ENCODE measurements around the gene RNF227.

DNA sequence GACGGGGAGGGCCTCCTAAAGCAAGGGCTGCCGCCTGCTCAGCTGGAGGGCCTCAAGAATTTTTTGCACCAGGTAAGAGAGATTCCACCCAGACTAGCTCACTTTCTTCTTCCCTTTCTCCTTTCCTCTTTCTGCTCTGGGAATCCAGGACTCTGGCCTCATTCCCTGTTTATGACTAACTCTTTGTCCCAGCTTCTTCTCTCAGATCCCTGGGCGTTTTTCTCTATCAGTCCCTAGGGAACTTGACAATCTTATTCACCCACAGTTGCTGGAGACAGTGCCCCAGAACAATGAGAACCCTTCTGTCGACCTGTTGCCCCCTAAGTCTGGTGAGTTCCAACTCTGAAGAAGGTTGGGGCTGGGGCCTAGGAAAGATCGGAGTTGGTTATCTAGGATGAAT is 31.6 kb upstream of the RNF227 start:
- TF ChIP-seq, protein P1, sequence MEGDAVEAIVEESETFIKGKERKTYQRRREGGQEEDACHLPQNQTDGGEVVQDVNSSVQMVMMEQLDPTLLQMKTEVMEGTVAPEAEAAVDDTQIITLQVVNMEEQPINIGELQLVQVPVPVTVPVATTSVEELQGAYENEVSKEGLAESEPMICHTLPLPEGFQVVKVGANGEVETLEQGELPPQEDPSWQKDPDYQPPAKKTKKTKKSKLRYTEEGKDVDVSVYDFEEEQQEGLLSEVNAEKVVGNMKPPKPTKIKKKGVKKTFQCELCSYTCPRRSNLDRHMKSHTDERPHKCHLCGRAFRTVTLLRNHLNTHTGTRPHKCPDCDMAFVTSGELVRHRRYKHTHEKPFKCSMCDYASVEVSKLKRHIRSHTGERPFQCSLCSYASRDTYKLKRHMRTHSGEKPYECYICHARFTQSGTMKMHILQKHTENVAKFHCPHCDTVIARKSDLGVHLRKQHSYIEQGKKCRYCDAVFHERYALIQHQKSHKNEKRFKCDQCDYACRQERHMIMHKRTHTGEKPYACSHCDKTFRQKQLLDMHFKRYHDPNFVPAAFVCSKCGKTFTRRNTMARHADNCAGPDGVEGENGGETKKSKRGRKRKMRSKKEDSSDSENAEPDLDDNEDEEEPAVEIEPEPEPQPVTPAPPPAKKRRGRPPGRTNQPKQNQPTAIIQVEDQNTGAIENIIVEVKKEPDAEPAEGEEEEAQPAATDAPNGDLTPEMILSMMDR (conservative IDR thresholded peaks at IDR 0.05; ENCODE audit: low read depth, low read length) = no peak
- no peak for TF ChIP-seq EZH2 (IDR thresholded peaks at IDR 0.05; ENCODE audit: borderline replicate concordance, low read depth, low read length, poor library complexity, severe bottlenecking)

All from A673 (cell line).